IPS-18a (cell line): ENCODE measurements around the gene LY6G5C.

Experiments used
- H3K27ac ChIP-seq: one replicate; pipeline ENCODE4 v1.5.1; 2013; ENCODE audit warnings: low read length
- H3K27me3 ChIP-seq: one replicate; pipeline ENCODE4 v1.6.1; 2013; ENCODE audit warnings: mild to moderate bottlenecking, low read length; ENCODE audit not compliant: control insufficient read depth, insufficient read depth
- H3K36me3 ChIP-seq: one replicate; pipeline ENCODE4 v1.6.1; 2013; ENCODE audit warnings: low read depth, low read length; ENCODE audit not compliant: control insufficient read depth
- H3K4me1 ChIP-seq: one replicate; pipeline ENCODE4 v1.6.1; 2013; ENCODE audit warnings: low read depth, low read length; ENCODE audit not compliant: control insufficient read depth
- H3K4me3 ChIP-seq: one replicate; pipeline ENCODE4 v1.5.1; 2013; ENCODE audit warnings: low read length
- H3K9ac ChIP-seq: one replicate; pipeline ENCODE4 v1.6.1; 2013; ENCODE audit warnings: mild to moderate bottlenecking, low read length, moderate library complexity
- H3K9me3 ChIP-seq: one replicate; pipeline ENCODE4 v1.6.1; 2013; ENCODE audit warnings: low read depth, low read length; ENCODE audit not compliant: control insufficient read depth

LY6G5C gene

GRCh38 chr6:31663126-31663960 is 17.5 kb downstream of the LY6G5C start:
- H3K27me3 ChIP-seq: no peaks in the 10 kb centered on the region
- peak overlapping the region; percentile 92 for H3K9ac ChIP-seq
- peaks cover 27% of the 10 kb centered on the region for H3K36me3 ChIP-seq
- peak overlapping the region; percentile 84 for H3K4me3 ChIP-seq
- no peaks in the 10 kb centered on the region for H3K9me3 ChIP-seq
- no peak overlapping the region for H3K27ac ChIP-seq
- H3K4me1 ChIP-seq: peaks cover 6% of the 10 kb centered on the region

DNA sequence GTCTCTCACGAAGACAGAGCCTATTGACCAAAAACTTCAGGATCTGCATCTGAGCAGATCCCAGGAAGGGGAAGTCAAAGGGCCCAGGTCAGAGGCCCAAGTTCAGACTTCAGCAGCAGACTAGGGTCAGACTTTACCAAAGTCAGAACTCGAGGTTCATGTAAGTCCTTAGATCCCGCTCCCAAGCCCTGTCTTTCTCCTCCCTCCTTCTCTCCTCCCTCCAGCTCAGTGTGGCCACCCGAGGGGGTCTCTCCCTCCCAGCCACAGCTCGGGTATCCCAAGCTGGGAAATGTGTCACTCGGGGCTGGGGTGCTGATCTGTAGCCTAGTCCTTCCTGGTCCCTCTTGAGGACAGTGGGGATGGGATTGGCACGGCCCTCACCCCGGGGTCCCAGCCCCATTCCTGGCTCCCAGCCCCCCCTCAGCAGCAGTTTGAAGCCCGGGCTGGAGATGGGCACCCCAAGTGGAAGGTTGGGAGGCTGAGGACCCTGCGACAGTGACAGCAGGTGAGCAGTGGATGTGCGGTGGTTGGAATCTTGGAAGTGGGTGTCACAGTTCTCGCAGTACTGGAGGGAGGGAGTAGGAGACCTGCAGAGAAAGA is 18.6 kb downstream of the LY6G5C start:
- Histone ChIP-seq H3K36me3 (peaks cover 16% of the 10 kb centered on the region), H3K9me3 (no peaks in the 10 kb centered on the region), H3K9ac (no peak overlapping the region), H3K27me3 (no peaks in the 10 kb centered on the region), H3K4me3 (no peak overlapping the region), H3K27ac (no peak overlapping the region), H3K4me1 (peaks cover 6% of the 10 kb centered on the region)

- Histone ChIP-seq H3K4me1 (peaks cover 6% of the 10 kb centered on the region), H3K27ac (peak overlapping the region; percentile 64), H3K4me3 (peak overlapping the region; percentile 69), H3K36me3 (peaks cover 11% of the 10 kb centered on the region), H3K9me3 (no peaks in the 10 kb centered on the region), H3K9ac (peak overlapping the region; percentile 81), H3K27me3 (no peaks in the 10 kb centered on the region)
Observed at GRCh38 chr6:31661262-31662123, 19.4 kb downstream of the LY6G5C start.

DNA sequence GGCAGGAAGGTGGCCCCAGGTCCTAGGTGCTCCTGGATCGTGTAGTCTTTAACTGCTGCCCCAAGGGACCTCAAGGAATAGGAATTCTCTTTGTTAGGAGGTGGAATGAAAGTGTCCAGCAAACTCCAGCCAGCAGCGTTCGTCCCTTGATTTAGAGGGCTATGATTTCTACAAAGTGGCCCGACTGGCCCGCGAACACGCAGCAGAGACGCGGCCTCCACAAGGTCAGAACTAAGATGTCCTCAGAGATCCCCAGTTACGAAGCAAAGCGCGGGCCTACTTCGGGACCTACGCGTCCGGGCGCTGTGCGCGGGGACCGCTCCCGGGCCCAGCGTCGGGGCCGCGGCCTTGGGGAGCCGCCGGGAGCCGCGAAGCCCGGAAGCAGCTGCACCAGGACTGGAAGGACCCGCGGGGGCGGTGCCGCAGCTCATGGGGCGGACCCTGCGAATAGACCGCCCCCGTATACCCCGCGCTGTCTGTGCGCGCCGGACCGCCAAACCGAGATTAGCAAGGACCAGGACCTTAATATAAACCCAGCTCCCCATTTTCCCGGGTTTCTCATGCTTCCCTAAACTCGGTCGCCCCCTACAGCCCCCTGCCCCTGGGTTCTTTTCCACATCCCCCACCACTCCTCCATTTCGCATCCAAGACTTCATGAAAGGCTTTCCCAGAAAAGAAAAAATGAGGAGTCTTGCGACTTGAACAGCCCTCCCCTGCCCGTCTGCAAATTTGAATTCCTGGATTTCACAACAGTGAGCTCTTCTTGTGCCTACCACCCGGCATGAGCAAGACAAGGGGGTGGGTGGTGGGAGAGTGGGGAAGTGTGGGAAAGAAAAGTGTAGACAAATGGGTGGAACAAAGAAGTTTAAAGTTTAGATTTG is 20.2 kb downstream of the LY6G5C start, which contains the start of gene C6orf47:
Gene C6orf47 (minus strand): TSS at position 398 of the 881 bp plus-strand sequence. CDS start 831 bp downstream, outside the sequence.
- peaks cover 6% of the 10 kb centered on the region for H3K4me1 ChIP-seq
- peaks cover 11% of the 10 kb centered on the region for H3K36me3 ChIP-seq
- peak within 1 kb of the TSS; percentile 81 for H3K9ac ChIP-seq
- H3K27me3 ChIP-seq: no peaks in the 10 kb centered on the region
- no peaks in the 10 kb centered on the region for H3K9me3 ChIP-seq
- peak within 1 kb of the TSS; percentile 64 for H3K27ac ChIP-seq
- peak within 1 kb of the TSS; percentile 69 for H3K4me3 ChIP-seq

DNA sequence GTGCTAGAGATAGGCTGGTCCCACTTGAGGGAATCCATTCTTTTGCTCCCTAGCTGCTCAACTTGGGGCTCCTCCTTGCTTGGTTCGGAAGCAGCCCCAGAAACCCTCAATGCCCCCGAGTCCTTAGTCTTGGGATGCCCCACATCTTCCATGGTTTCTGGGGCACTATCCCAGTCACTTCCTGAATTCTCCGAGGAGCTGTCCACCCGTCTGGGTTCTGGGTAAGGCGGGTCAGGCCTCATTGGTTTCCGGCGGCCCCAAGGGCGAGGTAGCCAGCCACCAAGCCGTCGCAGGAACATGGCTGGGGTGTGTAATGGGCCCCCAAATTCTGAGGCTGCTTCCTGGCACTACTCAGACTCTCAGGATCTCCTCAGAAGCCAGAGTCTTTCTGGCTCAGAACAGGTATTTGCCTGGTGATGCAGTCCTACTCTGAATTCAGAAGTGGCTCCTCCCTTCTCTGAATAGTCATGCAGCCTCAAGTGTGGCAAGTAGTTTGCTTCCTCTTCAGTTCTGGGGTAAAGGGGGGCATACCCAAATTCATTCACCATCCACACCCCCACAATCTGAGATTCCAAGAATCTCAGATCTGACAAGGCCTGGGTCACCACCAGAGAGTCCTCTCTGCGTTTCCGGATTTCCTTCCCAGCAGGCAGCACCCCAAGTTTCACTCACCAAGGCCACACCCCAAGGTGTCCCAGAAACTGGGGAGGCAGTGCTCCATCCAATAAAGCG is 21.1 kb downstream of the LY6G5C start:
- no peaks in the 10 kb centered on the region for H3K9me3 ChIP-seq
- peak overlapping the region; percentile 69 for H3K4me3 ChIP-seq
- H3K36me3 ChIP-seq: peaks cover 11% of the 10 kb centered on the region
- peak overlapping the region; percentile 28 for H3K27ac ChIP-seq
- H3K27me3 ChIP-seq: no peaks in the 10 kb centered on the region
- H3K4me1 ChIP-seq: peaks cover 6% of the 10 kb centered on the region
- peak overlapping the region; percentile 81 for H3K9ac ChIP-seq

DNA sequence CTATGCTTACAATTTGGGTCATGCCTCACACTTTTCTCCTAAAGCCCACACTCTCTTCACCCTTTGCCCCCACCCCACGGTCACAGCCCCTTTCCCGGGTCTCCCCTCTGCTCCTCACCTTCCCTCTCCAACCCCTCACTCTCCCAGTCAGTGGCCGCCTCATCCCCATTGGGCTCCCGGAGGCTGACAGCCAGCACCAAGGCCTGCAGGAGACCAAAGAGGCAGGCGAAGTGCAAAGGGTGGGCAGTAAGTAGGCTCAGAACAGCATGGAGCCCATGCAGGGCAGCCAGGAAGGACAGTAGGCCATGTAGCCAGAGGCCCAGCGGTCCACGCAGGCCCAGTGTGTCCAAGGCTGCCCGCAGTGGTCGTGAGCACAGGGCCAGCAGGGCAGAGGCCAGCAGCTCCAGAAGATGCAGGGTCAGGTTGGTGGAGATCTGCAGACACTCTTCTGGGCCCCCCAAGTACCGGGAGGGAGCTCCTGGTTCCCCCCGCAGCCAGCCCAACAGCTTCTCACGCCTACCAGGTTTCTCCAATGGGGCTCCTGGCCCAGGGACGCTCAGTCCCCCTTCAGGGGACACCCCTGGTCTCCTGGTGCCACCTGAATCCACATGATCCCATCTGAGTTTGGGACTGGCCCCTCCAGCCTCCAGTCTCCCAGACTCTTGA is 21.8 kb downstream of the LY6G5C start:
- Histone ChIP-seq H3K36me3 (peaks cover 11% of the 10 kb centered on the region), H3K4me3 (peak overlapping the region; percentile 69), H3K9me3 (no peaks in the 10 kb centered on the region), H3K9ac (peak overlapping the region; percentile 81), H3K27me3 (no peaks in the 10 kb centered on the region), H3K27ac (no peak overlapping the region), H3K4me1 (peaks cover 6% of the 10 kb centered on the region)

DNA sequence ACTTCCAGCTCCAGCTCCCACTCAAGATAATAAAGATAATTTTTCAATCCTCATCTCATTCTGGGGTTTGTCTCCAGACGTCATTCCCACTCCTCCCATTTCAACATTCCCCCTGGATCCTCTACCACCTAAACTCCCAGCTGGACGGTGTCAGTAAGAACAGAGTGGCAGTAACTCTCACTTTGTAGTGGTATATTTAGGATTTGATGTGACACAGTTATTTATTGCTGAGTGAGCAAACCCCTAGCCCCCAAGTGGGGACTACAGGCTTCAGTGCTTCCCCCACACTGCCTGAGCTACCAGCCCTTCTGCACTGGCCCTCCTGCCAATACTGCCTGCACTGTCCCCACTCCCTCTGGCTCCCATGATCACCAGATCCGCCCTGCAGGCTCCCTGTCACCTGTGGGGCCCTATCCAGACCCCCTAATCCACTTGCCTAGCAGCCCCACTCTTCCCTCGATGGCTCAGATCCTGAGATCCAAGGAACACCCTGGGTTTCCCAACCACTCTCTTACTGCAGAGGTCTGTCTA is 22.6 kb downstream of the LY6G5C start:
- H3K4me1 ChIP-seq: peaks cover 3% of the 10 kb centered on the region
- H3K4me3 ChIP-seq: no peak overlapping the region
- no peaks in the 10 kb centered on the region for H3K27me3 ChIP-seq
- no peak overlapping the region for H3K27ac ChIP-seq
- H3K9me3 ChIP-seq: no peaks in the 10 kb centered on the region
- H3K9ac ChIP-seq: no peak overlapping the region
- peaks cover 6% of the 10 kb centered on the region for H3K36me3 ChIP-seq

DNA sequence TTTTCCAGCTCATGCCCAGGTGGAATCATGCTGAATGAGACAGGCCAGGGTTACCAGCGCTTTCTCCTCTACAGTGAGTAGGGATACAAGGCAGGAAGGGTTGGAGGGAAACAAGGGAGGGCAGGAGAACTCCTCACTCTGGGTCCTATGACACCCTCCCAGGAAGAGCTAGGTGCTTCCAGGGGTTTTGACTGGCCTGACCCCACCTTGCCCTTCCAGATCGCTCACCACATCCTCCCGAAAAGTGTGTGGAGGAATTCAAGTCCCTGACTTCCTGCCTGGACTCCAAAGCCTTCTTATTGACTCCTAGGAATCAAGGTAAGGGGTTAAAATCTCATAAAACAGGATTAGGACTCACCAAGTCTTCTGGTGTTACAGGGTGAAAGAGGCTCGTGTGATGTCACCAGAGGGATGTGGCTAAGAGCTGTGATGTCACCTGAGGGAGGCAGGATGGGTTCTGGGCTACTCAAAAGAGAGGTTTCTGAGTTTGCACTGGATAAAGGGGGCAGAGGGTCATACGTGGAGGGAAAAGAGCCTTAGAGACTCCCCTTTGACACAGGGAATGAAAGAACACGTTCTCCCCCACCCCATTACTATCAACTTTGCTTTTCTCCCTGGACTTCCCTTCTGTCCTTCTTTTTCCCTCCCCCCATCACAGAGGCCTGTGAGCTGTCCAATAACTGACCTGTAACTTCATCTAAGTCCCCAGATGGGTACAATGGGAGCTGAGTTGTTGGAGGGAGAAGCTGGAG is 23.3 kb downstream of the LY6G5C start:
- H3K36me3 ChIP-seq: peaks cover 5% of the 10 kb centered on the region
- peaks cover 3% of the 10 kb centered on the region for H3K4me1 ChIP-seq
- no peak overlapping the region for H3K27ac ChIP-seq
- H3K27me3 ChIP-seq: no peaks in the 10 kb centered on the region
- H3K9me3 ChIP-seq: no peaks in the 10 kb centered on the region
- H3K9ac ChIP-seq: no peak overlapping the region
- no peak overlapping the region for H3K4me3 ChIP-seq

DNA sequence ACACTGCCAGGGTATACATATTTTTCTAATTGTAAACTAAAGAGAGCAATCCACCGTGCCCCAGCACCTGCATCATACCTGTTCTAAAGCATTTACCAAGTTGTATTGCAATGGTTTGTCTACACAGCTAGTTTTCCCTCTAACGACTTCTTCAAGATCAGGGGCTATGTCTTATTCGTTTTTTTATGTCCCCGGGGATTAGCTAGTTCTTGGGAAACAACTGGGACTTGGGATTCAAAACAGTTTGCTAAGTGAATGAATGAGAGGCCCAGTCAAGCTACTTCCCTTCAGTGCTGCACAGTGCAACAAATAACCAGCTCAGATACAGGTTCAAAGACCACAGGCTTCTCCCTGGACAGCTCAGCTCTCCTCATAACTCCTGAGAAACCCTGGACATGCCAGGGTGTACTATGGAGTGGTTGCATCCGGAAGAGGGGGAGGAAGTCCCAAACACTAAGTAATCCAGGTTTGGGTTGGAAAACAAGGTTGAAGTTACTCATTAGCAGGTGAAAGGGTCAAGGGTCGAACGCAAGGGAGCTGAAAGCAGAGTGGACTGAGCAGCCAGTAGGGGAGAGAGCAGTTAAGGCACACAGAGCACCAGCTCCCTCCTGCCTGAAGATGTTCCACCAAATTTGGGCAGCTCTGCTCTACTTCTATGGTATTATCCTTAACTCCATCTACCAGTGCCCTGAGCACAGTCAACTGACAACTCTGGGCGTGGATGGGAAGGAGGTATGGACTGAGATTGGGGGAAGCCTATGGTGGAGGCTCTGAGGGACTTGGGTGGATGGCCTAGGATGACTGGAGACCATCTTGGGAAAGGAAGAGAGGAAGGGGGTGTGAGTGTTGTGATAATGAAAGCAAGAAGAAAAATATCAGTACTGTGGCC is 25.3 kb downstream of the LY6G5C start, which contains the start of gene APOM:
Gene APOM (plus strand): TSS at position 546 of the 889 bp plus-strand sequence. CDS start 73 bp downstream, at position 619.
- no peaks in the 10 kb centered on the region for H3K27me3 ChIP-seq
- peaks cover 9% of the 10 kb centered on the region for H3K4me1 ChIP-seq
- no peak within 1 kb of the TSS for H3K9ac ChIP-seq
- H3K4me3 ChIP-seq: no peak within 1 kb of the TSS
- H3K36me3 ChIP-seq: peaks cover 4% of the 10 kb centered on the region
- no peaks in the 10 kb centered on the region for H3K9me3 ChIP-seq
- no peak within 1 kb of the TSS for H3K27ac ChIP-seq
